SK-N-SH (cell line): ENCODE results near the gene KRT24. TPM values are rescaled to one million over a fixed set of nuclear protein-coding genes. Genes with fewer than 3 reads are reported as not detected.

ENCODE experiments used
- CTCF ChIA-PET: fragments of 300-600, 350-600 bp; formaldehyde crosslinking; extraction: SDS; loops from one replicate; lab custom pipeline; 2021; lab: Yijun Ruan, JAX
- POLR2A ChIA-PET: fragments of 350-600 bp; sonication (Branson Sonifier 250); formaldehyde crosslinking; extraction: SDS; loops from one replicate; lab custom pipeline; 2020; ENCODE audit warnings: antibody characterized with exemption, inconsistent platforms; lab: Yijun Ruan, JAX
- DNase-seq: peaks from one replicate; pipeline ENCODE4 v3.0.0; 2012
- H2AFZ ChIP-seq: fragments of 200-600 bp; sonication (generic); 2 replicates; pipeline ENCODE4 v1.8.1; 2016; ENCODE audit warnings: antibody characterized with exemption, mild to moderate bottlenecking, low read depth
- H3F3A ChIP-seq: fragments of 200-600 bp; sonication (generic); replicated peaks from 2 replicates; pipeline ENCODE3; 2016; ENCODE audit warnings: antibody characterized with exemption, mild to moderate bottlenecking; ENCODE audit not compliant: insufficient read depth
- H3K27ac ChIP-seq, 2 experiments: fragments of 200-500 bp in 1 of 2; fragments of 200-600 bp in 1 of 2; sonication (Bioruptor generic) in 1 of 2; sonication (generic), shearing (Covaris generic) in 1 of 2; 2 replicates each; pipeline versions ENCODE4 v1.5.1 to v1.6.1; 2014 to 2016; ENCODE audit warnings: low read depth in 2 of 2, inconsistent platforms in 1 of 2, low read length in 1 of 2, mild to moderate bottlenecking in 1 of 2, mixed read lengths in 1 of 2
- H3K27me3 ChIP-seq: fragments of 200-600 bp; sonication (generic), shearing (Covaris generic); 2 replicates; pipeline ENCODE4 v1.6.1; 2016; ENCODE audit warnings: mixed run types; ENCODE audit not compliant: insufficient read depth
- H3K36me3 ChIP-seq, 2 experiments: fragments of 200-500 bp in 1 of 2; fragments of 200-600 bp in 1 of 2; sonication (Bioruptor generic) in 1 of 2; sonication (generic) in 1 of 2; replicated peaks in 1 of 2; 2 replicates each; pipeline versions ENCODE3 to v1.5.1; 2014 to 2016; ENCODE audit warnings: low read length in 1 of 2, mild to moderate bottlenecking in 1 of 2; ENCODE audit not compliant: insufficient read depth in 2 of 2, control insufficient read depth in 1 of 2
- H3K4me1 ChIP-seq, 2 experiments: fragments of 200-500 bp in 1 of 2; fragments of 200-600 bp in 1 of 2; sonication (Bioruptor generic) in 1 of 2; sonication (generic), shearing (Covaris generic) in 1 of 2; 2 replicates each; pipeline versions ENCODE4 v1.5.1 to v1.6.1; 2014 to 2016; ENCODE audit warnings: low read depth in 1 of 2, low read length in 1 of 2, mixed run types in 1 of 2; ENCODE audit not compliant: insufficient read depth in 2 of 2, control insufficient read depth in 1 of 2
- H3K4me2 ChIP-seq: fragments of 200-600 bp; sonication (generic), shearing (Covaris generic); 2 replicates; pipeline ENCODE4 v1.6.1; 2017; ENCODE audit warnings: mixed run types
- H3K4me3 ChIP-seq, 2 experiments: fragments of 200-500 bp in 1 of 2; fragments of 200-600 bp in 1 of 2; sonication (Bioruptor generic) in 1 of 2; sonication (generic), shearing (Covaris generic) in 1 of 2; 2 replicates each; pipeline versions ENCODE4 v1.5.1 to v1.8.1; 2014 to 2016; ENCODE audit warnings: low read depth in 2 of 2, inconsistent platforms in 1 of 2, low read length in 1 of 2, mild to moderate bottlenecking in 1 of 2, mixed read lengths in 1 of 2, moderate library complexity in 1 of 2
- H3K79me2 ChIP-seq: fragments of 200-600 bp; sonication (generic); 2 replicates; pipeline ENCODE4 v1.8.1; 2017; ENCODE audit warnings: mild to moderate bottlenecking; ENCODE audit not compliant: insufficient read depth
- H3K9ac ChIP-seq: fragments of 200-600 bp; sonication (generic); 2 replicates; pipeline ENCODE4 v1.6.1; 2017; ENCODE audit warnings: mixed run types
- H3K9me2 ChIP-seq: fragments of 200-600 bp; sonication (generic); 2 replicates; pipeline ENCODE4 v1.6.1; 2017; ENCODE audit warnings: mixed run types
- H3K9me3 ChIP-seq: fragments of 200-600 bp; sonication (generic); 2 replicates; pipeline ENCODE4 v1.6.1; 2017; ENCODE audit warnings: mixed run types, mild to moderate bottlenecking, moderate library complexity
- H4K20me1 ChIP-seq: fragments of 200-600 bp; sonication (generic); 2 replicates; pipeline ENCODE4 v1.6.1; 2017; ENCODE audit warnings: mild to moderate bottlenecking, mixed run types; ENCODE audit not compliant: insufficient read depth
- ELF1 ChIP-seq: IDR thresholded peaks from 2 replicates; pipeline ENCODE4 v1.4.0; 2012
- EP300 ChIP-seq, 2 experiments: IDR thresholded peaks; 2 replicates each; pipeline versions ENCODE4 v1.4.0 to v1.6.1; 2012; ENCODE audit warnings: borderline replicate concordance in 1 of 2, low read depth in 1 of 2, low read length in 1 of 2
- GABPA ChIP-seq: IDR thresholded peaks from 2 replicates; pipeline ENCODE4 v1.4.0; 2012; ENCODE audit warnings: low read depth, mild to moderate bottlenecking
- GATA2 ChIP-seq: sonication (generic); formaldehyde crosslinking; IDR thresholded peaks from 2 replicates; pipeline ENCODE4 v1.5.0; 2020; ENCODE audit warnings: mild to moderate bottlenecking, missing genetic modification reagents
- JUND ChIP-seq: IDR thresholded peaks from 2 replicates; pipeline ENCODE4 v1.4.0; 2012
- MXI1 ChIP-seq: IDR thresholded peaks from 2 replicates; pipeline ENCODE4 v1.6.1; 2012; ENCODE audit warnings: mild to moderate bottlenecking, low read depth, low read length, improper control_type of control experiment
- NRF1 ChIP-seq: IDR thresholded peaks from 2 replicates; pipeline ENCODE4 v1.6.1; 2012; ENCODE audit warnings: low read depth, mild to moderate bottlenecking, low read length
- POLR2AphosphoS5 ChIP-seq: IDR thresholded peaks from 2 replicates; pipeline ENCODE4 v1.6.1; 2012; ENCODE audit warnings: low read depth, low read length
- RCOR1 ChIP-seq: fragments of 150-350 bp; IDR thresholded peaks from 2 replicates; pipeline ENCODE4 v1.6.1; 2017; ENCODE audit warnings: antibody characterized with exemption, low read length
- RFX5 ChIP-seq: IDR thresholded peaks from 2 replicates; pipeline ENCODE4 v1.6.1; 2012; ENCODE audit warnings: mild to moderate bottlenecking, improper control_type of control experiment, low read length
- TCF12 ChIP-seq: IDR thresholded peaks from 2 replicates; pipeline ENCODE4 v1.4.0; 2012
- WGBS: methylation state at CpG from one replicate; pipeline ENCODE4 v1.1.6; 2017; ENCODE audit warnings: low lambda C conversion rate; 5-methylcytosine and 5-hydroxymethylcytosine counted together
- polyA plus RNA-seq, 3 experiments: library from polyadenylated mRNA; depleted of rRNA; stranded (reverse); fragments of >200 nt; gene quantifications; 2 replicates each; pipeline ENCODE4 v1.2.3, GENCODE V29; 2012
- TF ChIP-seq, protein P1 (sequence below): fragments of 200-600 bp; sonication (generic); IDR thresholded peaks from 2 replicates; pipeline ENCODE4 v1.6.1; 2017; ENCODE audit warnings: antibody characterized with exemption, mild to moderate bottlenecking, moderate library complexity
- TF ChIP-seq, protein P2 (sequence below): IDR thresholded peaks from 2 replicates; pipeline ENCODE4 v1.4.0; 2012; ENCODE audit warnings: low read depth
- TF ChIP-seq, protein P3 (sequence below): fragments of 150-350 bp; IDR thresholded peaks from 2 replicates; pipeline ENCODE4 v1.6.1; 2017; ENCODE audit warnings: antibody characterized with exemption, low read length, low read depth, borderline replicate concordance

The KRT24 gene
- polyA plus RNA-seq, 1 of the 3 experiments (the other 2 are of a cell fraction), result not detected

DNA sequence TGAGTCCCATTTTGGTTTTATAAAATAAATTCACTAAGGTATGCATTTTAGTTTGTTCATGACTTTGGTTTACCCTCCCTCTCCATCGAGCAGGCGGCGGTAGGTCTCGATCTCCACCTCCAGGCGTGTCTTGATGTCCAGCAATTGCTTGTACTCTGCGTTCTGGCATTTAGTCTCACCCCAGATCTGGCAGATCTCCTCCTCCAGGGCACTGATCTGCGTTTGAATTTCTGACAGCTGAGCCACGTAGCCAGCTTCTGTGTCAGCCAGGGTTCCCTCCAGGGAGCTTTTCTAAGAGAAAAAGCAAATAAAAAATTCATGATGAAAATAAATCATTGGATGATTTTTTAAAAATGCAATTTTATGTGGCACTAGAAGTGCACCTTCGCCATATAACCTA, 4.2 kb downstream of the KRT24 start:
- CTCF ChIA-PET, result interaction anchor here (0.9 to 1.7 kb wide), 4 partner anchors 11 to 79 kb away, joined by 3 to 5 read pairs (median 4); no protein-coding TSS in a partner anchor
- no peak for DNase-seq
- WGBS, result 11% methylated on average over 9 of the region's 9 CpGs
- no peak overlapping the region for H3K4me2 ChIP-seq
- H3K27ac ChIP-seq, result no peak overlapping the region
- H3K4me1 ChIP-seq, result no peaks in the 10 kb centered on the region; a peak in 1 of 4 replicates
- H3K4me3 ChIP-seq, result no peak overlapping the region
- POLR2A ChIA-PET, result no interaction called here
- H4K20me1 ChIP-seq, result no peaks in the 10 kb centered on the region
- H3K79me2 ChIP-seq, result no peaks in the 10 kb centered on the region
- H3K9me2 ChIP-seq, result no peaks in the 10 kb centered on the region
- no peak overlapping the region for H2AFZ ChIP-seq
- no peaks in the 10 kb centered on the region for H3K9me3 ChIP-seq
- TF ChIP-seq, protein P1, sequence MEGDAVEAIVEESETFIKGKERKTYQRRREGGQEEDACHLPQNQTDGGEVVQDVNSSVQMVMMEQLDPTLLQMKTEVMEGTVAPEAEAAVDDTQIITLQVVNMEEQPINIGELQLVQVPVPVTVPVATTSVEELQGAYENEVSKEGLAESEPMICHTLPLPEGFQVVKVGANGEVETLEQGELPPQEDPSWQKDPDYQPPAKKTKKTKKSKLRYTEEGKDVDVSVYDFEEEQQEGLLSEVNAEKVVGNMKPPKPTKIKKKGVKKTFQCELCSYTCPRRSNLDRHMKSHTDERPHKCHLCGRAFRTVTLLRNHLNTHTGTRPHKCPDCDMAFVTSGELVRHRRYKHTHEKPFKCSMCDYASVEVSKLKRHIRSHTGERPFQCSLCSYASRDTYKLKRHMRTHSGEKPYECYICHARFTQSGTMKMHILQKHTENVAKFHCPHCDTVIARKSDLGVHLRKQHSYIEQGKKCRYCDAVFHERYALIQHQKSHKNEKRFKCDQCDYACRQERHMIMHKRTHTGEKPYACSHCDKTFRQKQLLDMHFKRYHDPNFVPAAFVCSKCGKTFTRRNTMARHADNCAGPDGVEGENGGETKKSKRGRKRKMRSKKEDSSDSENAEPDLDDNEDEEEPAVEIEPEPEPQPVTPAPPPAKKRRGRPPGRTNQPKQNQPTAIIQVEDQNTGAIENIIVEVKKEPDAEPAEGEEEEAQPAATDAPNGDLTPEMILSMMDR, result no peak
- TF ChIP-seq GATA2 (CRISPR knock-in tag), result no peak
- TF ChIP-seq POLR2AphosphoS5, result no peak
- TF ChIP-seq, protein P2, sequence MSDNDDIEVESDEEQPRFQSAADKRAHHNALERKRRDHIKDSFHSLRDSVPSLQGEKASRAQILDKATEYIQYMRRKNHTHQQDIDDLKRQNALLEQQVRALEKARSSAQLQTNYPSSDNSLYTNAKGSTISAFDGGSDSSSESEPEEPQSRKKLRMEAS, result no peak
- TF ChIP-seq, protein P3, sequence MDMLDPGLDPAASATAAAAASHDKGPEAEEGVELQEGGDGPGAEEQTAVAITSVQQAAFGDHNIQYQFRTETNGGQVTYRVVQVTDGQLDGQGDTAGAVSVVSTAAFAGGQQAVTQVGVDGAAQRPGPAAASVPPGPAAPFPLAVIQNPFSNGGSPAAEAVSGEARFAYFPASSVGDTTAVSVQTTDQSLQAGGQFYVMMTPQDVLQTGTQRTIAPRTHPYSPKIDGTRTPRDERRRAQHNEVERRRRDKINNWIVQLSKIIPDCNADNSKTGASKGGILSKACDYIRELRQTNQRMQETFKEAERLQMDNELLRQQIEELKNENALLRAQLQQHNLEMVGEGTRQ, result no peak
- TF ChIP-seq RCOR1, result no peak
- no peaks in the 10 kb centered on the region for H3K36me3 ChIP-seq
- H3F3A ChIP-seq, result no peaks in the 10 kb centered on the region
- peaks cover 93% of the 10 kb centered on the region for H3K27me3 ChIP-seq
- H3K9ac ChIP-seq, result no peak overlapping the region

DNA sequence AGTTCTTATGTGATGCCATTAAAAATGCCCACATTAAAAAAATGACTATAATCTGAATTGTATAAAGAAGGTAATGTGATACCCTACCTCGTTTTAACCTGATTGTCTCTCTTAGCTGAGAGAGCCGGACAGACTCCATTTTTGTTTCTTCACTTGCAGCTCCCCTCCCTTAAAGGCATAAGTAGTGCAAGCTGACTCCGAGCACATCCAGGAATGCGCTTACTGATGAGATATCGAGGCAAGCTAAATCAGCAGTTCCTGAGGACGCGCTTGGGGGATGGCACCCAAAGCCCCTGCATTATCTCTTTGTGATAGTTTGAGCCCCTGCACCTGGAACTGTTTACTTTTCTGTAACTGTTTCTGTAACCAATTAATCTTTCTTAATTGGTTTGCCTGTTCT, 6.3 kb downstream of the KRT24 start:
- H3K9ac ChIP-seq, result no peak overlapping the region
- 24% methylated on average over 7 of the region's 7 CpGs for WGBS
- H3F3A ChIP-seq, result no peaks in the 10 kb centered on the region
- no peaks in the 10 kb centered on the region for H3K79me2 ChIP-seq
- no peak overlapping the region for H3K27ac ChIP-seq
- H3K4me3 ChIP-seq, result no peak overlapping the region
- H3K27me3 ChIP-seq, result peaks cover 84% of the 10 kb centered on the region
- H3K9me3 ChIP-seq, result no peaks in the 10 kb centered on the region
- no peak overlapping the region for H2AFZ ChIP-seq
- no peaks in the 10 kb centered on the region for H3K9me2 ChIP-seq
- no peaks in the 10 kb centered on the region for H3K36me3 ChIP-seq
- CTCF ChIA-PET, result interaction anchor here (0.7 kb wide), 1 partner anchor 96 kb away, joined by 3 read pairs; no protein-coding TSS in a partner anchor
- TF ChIP-seq MXI1 (no peak), POLR2AphosphoS5 (no peak), EP300 (IDR thresholded peaks at IDR 0.05; ENCODE audit: borderline replicate concordance in 1 of 2, low read depth in 1 of 2, low read length in 1 of 2) (no peak), RFX5 (no peak), GABPA (no peak), RCOR1 (no peak), ELF1 (no peak), NRF1 (no peak), TCF12 (no peak), JUND (no peak)
- TF ChIP-seq, all 33 proteins: peak for 0
- Histone ChIP-seq H3K4me2 (no peak overlapping the region), H3K4me1 (no peaks in the 10 kb centered on the region; a peak in 1 of 4 replicates), H4K20me1 (no peaks in the 10 kb centered on the region)
- no peak for DNase-seq
- POLR2A ChIA-PET, result no interaction called here
